Muscle of leg (tissue), 11 donors: ENCODE measurements around the gene SLC2A4. TPM values are rescaled to one million over a fixed set of nuclear protein-coding genes. Genes with fewer than 3 reads are reported as not detected.
A peak's percentile ranks its signal among the peaks of the same experiment; 100 is the strongest.
"Not testable (repeated sequence)": the region's sequence is repeated elsewhere in the genome, so short reads cannot be mapped to it uniquely, and the experiment has no call there.

ENCODE experiments used
- DNase-seq: peaks from one replicate; pipeline ENCODE4 v3.0.0; 2013
- H3K27ac ChIP-seq: one replicate; pipeline ENCODE4 v1.5.1; 2013; ENCODE audit warnings: mild to moderate bottlenecking, low read length, control low read depth
- H3K27me3 ChIP-seq: one replicate; pipeline ENCODE4 v1.6.1; 2013; ENCODE audit warnings: low read length; ENCODE audit not compliant: control insufficient read depth, insufficient read depth
- H3K36me3 ChIP-seq: one replicate; pipeline ENCODE4 v1.6.1; 2013; ENCODE audit warnings: low read length; ENCODE audit not compliant: control insufficient read depth, insufficient read depth
- H3K4me1 ChIP-seq: one replicate; pipeline ENCODE4 v1.6.1; 2013; ENCODE audit warnings: low read length; ENCODE audit not compliant: control insufficient read depth, insufficient read depth
- H3K4me3 ChIP-seq: one replicate; pipeline ENCODE4 v1.5.1; 2013; ENCODE audit warnings: low read length, control low read depth
- H3K9me3 ChIP-seq: replicated peaks from 2 replicates; pipeline ENCODE4 v1.6.1; 2013; ENCODE audit warnings: low read depth, low read length; ENCODE audit not compliant: control insufficient read depth
- WGBS: methylation state at CpG from one replicate; pipeline ENCODE4 v1.1.5; 2013; ENCODE audit warnings: missing lambda C conversion rate; ENCODE audit not compliant: insufficient coverage; 5-methylcytosine and 5-hydroxymethylcytosine counted together
- polyA plus RNA-seq, 8 donors: library from polyadenylated mRNA; unstranded; fragments of 120-200 nt; gene quantifications; one replicate each; pipeline versions ENCODE4 v1.2.1 to v1.2.3, GENCODE V29; 2013; ENCODE audit warnings: inconsistent platforms in 1 of 8, low replicate concordance in 1 of 8; ENCODE audit not compliant: insufficient read length in 8 of 8, insufficient read depth in 1 of 8
- total RNA-seq: library from RNA; stranded (reverse); fragments of 120-200 nt; gene quantifications from one replicate; pipeline ENCODE4 v1.2.4, GENCODE V29; 2013

The SLC2A4 gene
- total and polyA plus RNA-seq, 9 donors: 7.1 to 35.3 (median 24.5) TPM

- H3K27me3 ChIP-seq, DNase-seq, H3K9me3 ChIP-seq, H3K4me3 ChIP-seq: not testable (repeated sequence)
- Histone ChIP-seq H3K4me1 (peaks cover 35% of the 10 kb centered on the region), H3K36me3 (peaks cover 45% of the 10 kb centered on the region), H3K27ac (peak overlapping the region; percentile 100)
- 33% methylated on average over 1 of the region's 10 CpGs for WGBS
These were observed 37.7 kb upstream of the SLC2A4 start for GRCh38 chr17:7243838-7244237.

DNA sequence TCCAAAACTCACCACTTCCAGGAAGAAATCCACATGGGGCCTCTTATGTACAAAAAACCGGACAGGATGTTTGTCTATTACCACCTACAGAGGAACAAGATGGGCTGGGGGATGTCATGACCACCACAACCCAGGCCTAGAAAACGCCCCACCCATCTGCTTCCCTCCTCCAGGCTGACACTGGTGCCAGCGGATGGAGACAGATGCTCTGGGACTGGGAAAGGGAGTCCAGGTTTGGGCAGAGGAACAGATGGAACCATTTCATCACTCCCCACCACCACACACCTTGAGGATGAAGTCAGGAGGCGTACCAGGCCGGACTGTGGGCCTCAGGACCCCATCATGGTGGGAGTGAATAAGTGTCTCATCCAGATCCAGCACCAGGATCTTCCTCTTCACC lies 34.7 kb upstream of the SLC2A4 start:
- H3K27me3 ChIP-seq: no peaks in the 10 kb centered on the region
- DNase-seq: peak; percentile 12
- WGBS: no CpG with 5 or more reads among the region's 5 CpGs
- peaks cover 32% of the 10 kb centered on the region for H3K4me1 ChIP-seq
- peaks cover 36% of the 10 kb centered on the region for H3K36me3 ChIP-seq
- H3K9me3 ChIP-seq: no peaks in the 10 kb centered on the region
- H3K4me3 ChIP-seq: no peak overlapping the region
- peak overlapping the region; percentile 13 for H3K27ac ChIP-seq

DNA sequence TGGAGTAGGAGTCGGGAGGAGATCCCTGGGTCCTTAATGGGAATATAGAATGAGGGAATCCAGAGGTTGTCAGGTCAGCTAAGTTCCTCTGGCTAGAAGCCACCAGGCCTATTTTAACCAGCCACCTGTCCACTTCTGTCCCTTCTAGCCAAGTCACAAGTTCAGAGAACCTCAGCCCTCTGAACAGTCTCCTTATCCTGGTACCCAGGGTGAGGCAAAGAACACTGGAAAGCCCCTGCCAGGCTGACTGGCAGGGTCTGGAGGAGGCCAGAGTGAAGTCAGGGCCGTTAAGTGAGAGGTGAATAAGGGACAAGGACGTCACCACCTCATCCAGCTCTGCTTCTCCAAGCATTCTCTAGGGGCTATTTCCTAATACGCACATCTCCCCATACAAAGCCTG lies 32.7 kb upstream of the SLC2A4 start:
- WGBS: 63% methylated on average over 2 of the region's 4 CpGs
- DNase-seq: peak; percentile 75
- H3K27me3 ChIP-seq: no peaks in the 10 kb centered on the region
- H3K27ac ChIP-seq: peak overlapping the region; percentile 99
- H3K9me3 ChIP-seq: no peaks in the 10 kb centered on the region
- peak overlapping the region; percentile 17 for H3K4me3 ChIP-seq
- H3K36me3 ChIP-seq: peaks cover 33% of the 10 kb centered on the region
- peaks cover 30% of the 10 kb centered on the region for H3K4me1 ChIP-seq

DNA sequence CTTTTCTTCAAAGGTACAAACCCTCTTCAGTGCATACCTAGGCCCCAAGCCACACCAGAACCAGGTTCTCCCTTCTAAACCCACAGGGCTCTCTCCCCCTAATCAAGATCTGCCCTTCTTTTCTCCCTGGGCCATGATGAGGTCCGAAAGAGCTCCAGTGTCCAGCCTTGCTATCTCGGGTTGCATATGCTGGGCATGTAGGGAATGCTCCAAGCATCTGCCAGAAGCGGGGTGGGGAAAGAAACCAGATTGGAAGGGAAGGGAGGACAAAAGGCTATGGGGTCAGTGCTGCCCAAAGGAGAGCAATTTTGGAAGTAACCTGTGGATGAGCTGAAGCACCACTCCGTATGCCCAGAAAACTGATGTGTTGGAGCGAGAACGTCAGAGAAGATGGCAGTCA lies 32.3 kb upstream of the SLC2A4 start:
- H3K27me3 ChIP-seq: no peaks in the 10 kb centered on the region
- peak; percentile 53 for DNase-seq
- 90% methylated on average over 4 of the region's 6 CpGs for WGBS
- H3K9me3 ChIP-seq: no peaks in the 10 kb centered on the region
- peak overlapping the region; percentile 17 for H3K4me3 ChIP-seq
- H3K36me3 ChIP-seq: peaks cover 32% of the 10 kb centered on the region
- peak overlapping the region; percentile 99 for H3K27ac ChIP-seq
- H3K4me1 ChIP-seq: peaks cover 28% of the 10 kb centered on the region

DNA sequence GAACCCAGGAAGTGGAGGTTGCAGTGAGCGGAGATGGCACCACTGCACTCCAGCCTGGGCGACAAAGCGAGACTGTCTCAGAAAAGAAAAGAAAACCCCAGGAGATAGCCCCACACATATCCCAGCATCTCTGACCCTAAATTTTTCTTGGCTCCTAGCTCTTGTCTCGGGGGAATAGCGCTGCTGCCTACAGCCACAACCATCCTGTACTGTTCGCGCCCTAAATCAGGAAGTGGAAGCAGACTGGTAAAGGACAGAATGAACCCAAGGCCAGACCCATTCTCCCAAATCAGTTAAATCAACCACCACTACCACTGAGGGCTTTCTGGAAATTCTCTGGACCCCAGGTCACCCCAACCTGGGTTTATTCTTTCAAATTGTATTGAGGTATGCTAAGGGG lies 31.7 kb upstream of the SLC2A4 start:
- H3K4me3 ChIP-seq: peak overlapping the region; percentile 76
- peak overlapping the region; percentile 99 for H3K27ac ChIP-seq
- no peaks in the 10 kb centered on the region for H3K9me3 ChIP-seq
- DNase-seq: peak; percentile 30
- no CpG with 5 or more reads among the region's 7 CpGs for WGBS
- peaks cover 28% of the 10 kb centered on the region for H3K4me1 ChIP-seq
- no peaks in the 10 kb centered on the region for H3K27me3 ChIP-seq
- H3K36me3 ChIP-seq: peaks cover 31% of the 10 kb centered on the region

DNA sequence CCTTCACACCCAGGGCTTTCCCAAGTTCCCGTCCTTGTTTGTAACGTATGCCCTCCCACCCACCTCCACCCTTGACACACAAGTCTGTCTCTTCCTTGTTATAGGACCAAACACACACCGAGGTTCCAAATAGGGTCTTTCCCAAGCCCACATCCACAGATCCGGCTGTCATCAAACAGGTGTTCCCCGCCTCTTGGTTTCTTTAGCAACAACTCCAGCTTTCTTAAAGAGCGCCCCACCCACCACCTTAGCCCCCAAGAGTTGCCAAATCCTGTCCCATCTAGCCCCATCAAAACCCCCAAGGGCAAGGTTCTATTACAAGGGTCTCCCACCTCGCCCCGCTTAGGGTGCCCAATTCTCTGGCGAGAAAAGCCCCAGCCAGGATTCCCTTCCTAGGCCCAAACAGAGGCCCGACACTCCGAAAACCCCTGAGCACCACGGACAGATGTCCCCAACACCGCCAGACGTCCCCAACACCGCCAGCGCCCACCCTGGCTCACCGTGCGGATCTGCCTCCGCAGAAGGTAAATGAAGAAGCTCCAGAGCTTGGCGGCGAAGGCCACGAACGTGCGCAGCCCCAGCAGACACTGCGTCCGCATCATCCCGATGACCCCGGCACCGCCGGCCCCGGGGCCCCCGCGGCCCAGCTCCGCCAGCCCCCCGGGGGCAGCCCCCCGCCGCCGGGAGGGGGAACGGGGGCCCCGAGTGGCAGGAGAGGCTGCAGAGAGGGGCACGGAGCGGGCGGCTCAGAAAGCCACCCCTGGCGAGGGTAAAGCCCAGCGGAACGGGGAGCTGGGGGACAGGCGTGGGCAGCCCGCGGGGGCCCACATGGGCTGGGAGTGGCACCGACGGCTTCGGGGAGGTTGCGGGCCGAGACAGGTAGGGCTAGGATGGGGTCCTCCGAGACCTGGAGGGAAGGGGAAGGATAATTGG lies 30.6 kb upstream of the SLC2A4 start:
- Histone ChIP-seq H3K4me3 (peak overlapping the region; percentile 76), H3K27me3 (no peaks in the 10 kb centered on the region), H3K9me3 (no peaks in the 10 kb centered on the region), H3K36me3 (peaks cover 33% of the 10 kb centered on the region), H3K4me1 (peaks cover 28% of the 10 kb centered on the region), H3K27ac (peak overlapping the region; percentile 99)
- under 1% methylated on average over 51 of the region's 55 CpGs for WGBS
- peak; percentile 62 for DNase-seq

- Histone ChIP-seq H3K4me1 (peaks cover 28% of the 10 kb centered on the region), H3K4me3 (peak within 1 kb of the TSS; percentile 76), H3K36me3 (peaks cover 33% of the 10 kb centered on the region), H3K9me3 (no peaks in the 10 kb centered on the region), H3K27me3 (no peaks in the 10 kb centered on the region), H3K27ac (peak within 1 kb of the TSS; percentile 99)
- DNase-seq: peak; percentile 100
- 0% methylated on average over 26 of the region's 41 CpGs for WGBS
These were observed 29.8 kb upstream of the SLC2A4 start, which contains the start of gene CTDNEP1 for GRCh38 chr17:7251661-7252175. CTDNEP1 (minus strand) TSS chr17:7251734; CDS start chr17:7251296, 438 bp downstream.

GRCh38 chr17:7252176-7253043 lies 29.1 kb upstream of the SLC2A4 start, which contains the start of gene ELP5:
ELP5 (plus strand) TSS chr17:7252215; CDS start chr17:7252551, 336 bp downstream.
- peaks cover 28% of the 10 kb centered on the region for H3K4me1 ChIP-seq
- H3K9me3 ChIP-seq: no peaks in the 10 kb centered on the region
- H3K27ac ChIP-seq: peak within 1 kb of the TSS; percentile 99
- no peaks in the 10 kb centered on the region for H3K27me3 ChIP-seq
- WGBS: 3% methylated on average over 25 of the region's 55 CpGs
- DNase-seq: peak; percentile 98
- H3K4me3 ChIP-seq: peak within 1 kb of the TSS; percentile 76
- peaks cover 35% of the 10 kb centered on the region for H3K36me3 ChIP-seq

DNA sequence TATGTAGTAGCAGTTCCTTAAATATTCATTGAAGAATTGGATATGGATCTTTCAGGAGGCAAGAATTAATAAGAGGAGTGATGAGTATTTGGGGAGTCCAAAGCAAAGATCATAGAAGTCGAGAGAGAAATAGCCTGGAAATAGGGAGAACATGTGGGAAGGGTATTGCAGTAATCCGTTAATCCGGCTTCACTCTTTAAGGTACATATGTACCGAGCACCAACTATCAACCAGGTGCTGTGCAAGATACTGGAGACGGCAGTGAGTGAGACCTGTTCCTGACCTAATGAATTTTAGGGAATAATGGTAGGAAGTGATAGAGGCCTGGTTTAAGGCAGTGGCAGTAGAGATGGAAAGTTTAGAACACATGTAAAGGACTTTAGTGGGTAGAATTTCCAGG lies 28.4 kb upstream of the SLC2A4 start:
- DNase-seq: peak; percentile 9
- Histone ChIP-seq H3K36me3 (peaks cover 41% of the 10 kb centered on the region), H3K27ac (peak overlapping the region; percentile 99), H3K9me3 (no peaks in the 10 kb centered on the region), H3K4me1 (peaks cover 28% of the 10 kb centered on the region), H3K4me3 (peak overlapping the region; percentile 76), H3K27me3 (no peaks in the 10 kb centered on the region)
- WGBS: 75% methylated on average over 5 of the region's 5 CpGs
